GM23338 (cell line): ENCODE results near the gene NBDY. TPM values are rescaled to one million over a fixed set of nuclear protein-coding genes. Genes with fewer than 3 reads are reported as not detected.

Experiments
- ATAC-seq: fragments of 200-7000 bp; cut with Tn5 transposase; 3 replicates; pipeline ENCODE4 v1.9.1; 2020
- DNase-seq: peaks from one replicate; pipeline ENCODE4 v3.0.0-alpha.2; 2015; ENCODE audit warnings: low spot score
- H2AFZ ChIP-seq: fragments of 200-600 bp; sonication (generic); 2 replicates; pipeline ENCODE4 v1.8.0; 2016; ENCODE audit warnings: antibody characterized with exemption, mild to moderate bottlenecking, moderate library complexity
- H3F3A ChIP-seq: fragments of 200-600 bp; sonication (generic); replicated peaks from 2 replicates; pipeline ENCODE4 v1.8.0; 2017; ENCODE audit warnings: antibody characterized with exemption, mixed run types, low read depth
- H3K27ac ChIP-seq: fragments of 200-600 bp; sonication (generic); 2 replicates; pipeline ENCODE4 v1.6.1; 2016; ENCODE audit warnings: low read depth
- H3K27me3 ChIP-seq: fragments of 200-600 bp; sonication (generic); 2 replicates; pipeline ENCODE4 v1.8.0; 2016; ENCODE audit warnings: mild to moderate bottlenecking, mixed run types, moderate library complexity; ENCODE audit not compliant: insufficient read depth
- H3K36me3 ChIP-seq: fragments of 200-600 bp; sonication (generic); 2 replicates; pipeline ENCODE4 v1.8.0; 2016; ENCODE audit warnings: mild to moderate bottlenecking; ENCODE audit not compliant: insufficient read depth
- H3K4me1 ChIP-seq: fragments of 200-600 bp; sonication (generic); 2 replicates; pipeline ENCODE4 v1.8.0; 2016; ENCODE audit warnings: mild to moderate bottlenecking, moderate library complexity; ENCODE audit not compliant: insufficient read depth
- H3K4me2 ChIP-seq: fragments of 200-600 bp; sonication (generic); 2 replicates; pipeline ENCODE4 v1.7.1; 2017; ENCODE audit warnings: mixed run types
- H3K4me3 ChIP-seq: fragments of 200-600 bp; sonication (generic); 2 replicates; pipeline ENCODE4 v1.6.1; 2016; ENCODE audit warnings: mixed run types
- H3K79me2 ChIP-seq: fragments of 200-600 bp; sonication (generic); replicated peaks from 2 replicates; pipeline ENCODE4 v1.8.0; 2017; ENCODE audit warnings: mild to moderate bottlenecking; ENCODE audit not compliant: insufficient read depth
- H3K9me2 ChIP-seq: fragments of 200-600 bp; sonication (generic); 2 replicates; pipeline ENCODE4 v1.8.0; 2017; ENCODE audit not compliant: insufficient read depth
- H4K20me1 ChIP-seq: fragments of 200-600 bp; sonication (generic); replicated peaks from 2 replicates; pipeline ENCODE4 v1.8.0; 2017; ENCODE audit warnings: mild to moderate bottlenecking; ENCODE audit not compliant: insufficient read depth
- H3K27ac Mint-ChIP-seq: 2 replicates; pipeline ENCODE4 v1.8.0; 2020; ENCODE audit warnings: inconsistent platforms, mild to moderate bottlenecking, moderate library complexity, mixed read lengths
- H3K27me3 Mint-ChIP-seq: 3 replicates; pipeline ENCODE4 v1.8.0; 2022; ENCODE audit warnings: low read depth, mild to moderate bottlenecking, moderate library complexity, mixed read lengths, inconsistent platforms; ENCODE audit not compliant: insufficient read depth, poor library complexity
- H3K36me3 Mint-ChIP-seq: 3 replicates; pipeline ENCODE4 v1.8.0; 2021; ENCODE audit warnings: low read depth, mild to moderate bottlenecking, inconsistent platforms, moderate library complexity, mixed read lengths
- H3K4me1 Mint-ChIP-seq: 3 replicates; pipeline ENCODE4 v1.8.0; 2020; ENCODE audit warnings: mild to moderate bottlenecking, inconsistent platforms, mixed read lengths
- H3K4me3 Mint-ChIP-seq: 3 replicates; pipeline ENCODE4 v1.8.0; 2021; ENCODE audit warnings: moderate library complexity, mild to moderate bottlenecking, inconsistent platforms, mixed read lengths
- H3K9me3 Mint-ChIP-seq: 3 replicates; pipeline ENCODE4 v1.8.0; 2020; ENCODE audit warnings: moderate library complexity, mild to moderate bottlenecking, inconsistent platforms, mixed read lengths
- EZH2 ChIP-seq: fragments of 200-600 bp; sonication (generic); IDR thresholded peaks from one replicate; pipeline ENCODE4 v1.8.0; 2017; ENCODE audit warnings: antibody characterized with exemption, mild to moderate bottlenecking, low read depth; ENCODE audit not compliant: unreplicated experiment
- EZH2phosphoT487 ChIP-seq: fragments of 200-600 bp; sonication (generic); IDR thresholded peaks from one replicate; pipeline ENCODE4 v1.8.1; 2018; ENCODE audit warnings: antibody characterized with exemption; ENCODE audit not compliant: unreplicated experiment
- JUNB ChIP-seq: IDR thresholded peaks from one replicate; pipeline ENCODE4 v1.6.1; 2016; ENCODE audit warnings: antibody characterized with exemption; ENCODE audit not compliant: unreplicated experiment
- POLR2AphosphoS5 ChIP-seq: IDR thresholded peaks from 2 replicates; pipeline ENCODE4 v1.6.1; 2016; ENCODE audit warnings: antibody characterized with exemption, low read depth
- STAT1 ChIP-seq: IDR thresholded peaks from one replicate; pipeline ENCODE4 v1.6.1; 2016; ENCODE audit warnings: antibody characterized with exemption; ENCODE audit not compliant: unreplicated experiment
- ZNF114 ChIP-seq: fragments of 250-450 bp; sonication (Bioruptor Pico); IDR thresholded peaks from 2 replicates; pipeline ENCODE4 v1.5.0; 2020; ENCODE audit warnings: mild to moderate bottlenecking, moderate library complexity
- polyA plus RNA-seq: library from polyadenylated mRNA; unstranded; fragments of >200 nt; fragmentation: Nextera tagmentation; extraction: Ambion mirVana; gene quantifications from 2 replicates; pipeline ENCODE4 v1.2.1, GENCODE V29; 2016
- total RNA-seq: library from RNA; depleted of rRNA; stranded (reverse); fragments of >200 nt; shearing (Covaris generic); gene quantifications from 2 replicates; pipeline ENCODE4 v1.2.3, GENCODE V29; 2014
- TF ChIP-seq, protein P1 (sequence below): IDR thresholded peaks from 2 replicates; pipeline ENCODE4 v1.6.1; 2016; ENCODE audit warnings: antibody characterized with exemption
- TF ChIP-seq, protein P2 (sequence below), 2 experiments: fragments of 200-600 bp in 1 of 2; sonication (generic) in 1 of 2; conservative IDR thresholded peaks; 2 replicates each; pipeline versions ENCODE4 v1.5.1 to v1.6.1; 2016 to 2017; ENCODE audit warnings: antibody characterized with exemption in 2 of 2, low read depth in 2 of 2, mild to moderate bottlenecking in 2 of 2, moderate library complexity in 1 of 2
- TF ChIP-seq, protein P3 (sequence below): fragments of 250-450 bp; sonication (Bioruptor Pico); IDR thresholded peaks from 2 replicates; pipeline ENCODE4 v1.5.0; 2020; ENCODE audit warnings: mild to moderate bottlenecking, moderate library complexity
- TF ChIP-seq, protein P4 (sequence below): IDR thresholded peaks from one replicate; pipeline ENCODE4 v1.6.1; 2018; ENCODE audit warnings: antibody characterized with exemption; ENCODE audit not compliant: unreplicated experiment

NBDY gene
- total and polyA plus RNA-seq, 2 experiments from 2014 or later: 9.6 to 206 TPM

DNA sequence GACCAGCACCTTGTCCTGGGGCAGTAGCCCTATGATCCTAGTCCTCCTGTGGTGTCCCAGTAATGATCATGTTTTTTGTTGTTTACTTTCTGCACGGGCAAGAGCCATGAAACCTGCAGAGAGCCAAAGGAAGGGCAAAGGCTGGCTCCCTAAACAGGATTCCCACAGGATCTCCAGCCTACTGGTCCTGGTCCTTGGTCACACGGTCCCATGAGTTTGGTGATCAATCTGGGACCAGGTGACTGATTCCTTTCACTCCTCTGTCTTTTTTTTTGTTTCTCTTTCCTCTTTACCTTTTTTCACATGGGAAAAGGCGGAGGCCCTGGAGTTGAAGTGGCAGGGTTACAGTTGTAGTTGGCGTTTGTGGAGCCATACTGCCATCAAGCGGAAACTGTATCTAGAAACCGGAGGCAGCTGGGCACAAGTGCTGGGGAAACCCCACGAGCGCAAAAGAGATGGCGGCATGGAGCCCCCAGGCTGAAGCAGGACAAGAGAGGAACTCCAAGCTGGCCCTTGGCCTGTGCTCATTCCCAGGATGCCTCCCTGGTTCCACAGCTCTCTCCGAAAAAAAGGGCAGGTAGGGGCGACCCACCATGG is 34.6 kb downstream of the NBDY start:
- ATAC-seq (no peak), DNase-seq (peak; percentile 3)
- Histone ChIP-seq H3K27me3 (no peaks in the 10 kb centered on the region), H3K9me2 (no peaks in the 10 kb centered on the region), H3K4me3 (no peak overlapping the region), H4K20me1 (no peaks in the 10 kb centered on the region; the same call in 1 of the 2 replicates), H3K27ac (no peak overlapping the region), H2AFZ (no peak overlapping the region), H3K4me2 (no peak overlapping the region), H3K79me2 (peaks cover 11% of the 10 kb centered on the region; the same call in 1 of the 2 replicates), H3F3A (no peaks in the 10 kb centered on the region), H3K36me3 (no peaks in the 10 kb centered on the region), H3K4me1 (no peaks in the 10 kb centered on the region)
- Mint-ChIP-seq H3K27me3 (peaks cover 3% of the 10 kb centered on the region), H3K4me1 (peaks cover 14% of the 10 kb centered on the region; the same call in 2 of the 3 replicates), H3K27ac (no peak overlapping the region), H3K4me3 (no peak overlapping the region), H3K9me3 (no peaks in the 10 kb centered on the region), H3K36me3 (peaks cover 15% of the 10 kb centered on the region)
- TF ChIP-seq, protein P1, sequence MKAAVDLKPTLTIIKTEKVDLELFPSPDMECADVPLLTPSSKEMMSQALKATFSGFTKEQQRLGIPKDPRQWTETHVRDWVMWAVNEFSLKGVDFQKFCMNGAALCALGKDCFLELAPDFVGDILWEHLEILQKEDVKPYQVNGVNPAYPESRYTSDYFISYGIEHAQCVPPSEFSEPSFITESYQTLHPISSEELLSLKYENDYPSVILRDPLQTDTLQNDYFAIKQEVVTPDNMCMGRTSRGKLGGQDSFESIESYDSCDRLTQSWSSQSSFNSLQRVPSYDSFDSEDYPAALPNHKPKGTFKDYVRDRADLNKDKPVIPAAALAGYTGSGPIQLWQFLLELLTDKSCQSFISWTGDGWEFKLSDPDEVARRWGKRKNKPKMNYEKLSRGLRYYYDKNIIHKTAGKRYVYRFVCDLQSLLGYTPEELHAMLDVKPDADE: no peak
- TF ChIP-seq, protein P2, sequence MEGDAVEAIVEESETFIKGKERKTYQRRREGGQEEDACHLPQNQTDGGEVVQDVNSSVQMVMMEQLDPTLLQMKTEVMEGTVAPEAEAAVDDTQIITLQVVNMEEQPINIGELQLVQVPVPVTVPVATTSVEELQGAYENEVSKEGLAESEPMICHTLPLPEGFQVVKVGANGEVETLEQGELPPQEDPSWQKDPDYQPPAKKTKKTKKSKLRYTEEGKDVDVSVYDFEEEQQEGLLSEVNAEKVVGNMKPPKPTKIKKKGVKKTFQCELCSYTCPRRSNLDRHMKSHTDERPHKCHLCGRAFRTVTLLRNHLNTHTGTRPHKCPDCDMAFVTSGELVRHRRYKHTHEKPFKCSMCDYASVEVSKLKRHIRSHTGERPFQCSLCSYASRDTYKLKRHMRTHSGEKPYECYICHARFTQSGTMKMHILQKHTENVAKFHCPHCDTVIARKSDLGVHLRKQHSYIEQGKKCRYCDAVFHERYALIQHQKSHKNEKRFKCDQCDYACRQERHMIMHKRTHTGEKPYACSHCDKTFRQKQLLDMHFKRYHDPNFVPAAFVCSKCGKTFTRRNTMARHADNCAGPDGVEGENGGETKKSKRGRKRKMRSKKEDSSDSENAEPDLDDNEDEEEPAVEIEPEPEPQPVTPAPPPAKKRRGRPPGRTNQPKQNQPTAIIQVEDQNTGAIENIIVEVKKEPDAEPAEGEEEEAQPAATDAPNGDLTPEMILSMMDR (conservative IDR thresholded peaks at IDR 0.05; ENCODE audit: low read depth in 2 of 2): no peak
- TF ChIP-seq STAT1 (no peak), POLR2AphosphoS5 (no peak), JUNB (no peak), ZNF114 (CRISPR knock-in tag) (no peak), EZH2phosphoT487 (no peak), EZH2 (no peak)
- TF ChIP-seq, protein P3, sequence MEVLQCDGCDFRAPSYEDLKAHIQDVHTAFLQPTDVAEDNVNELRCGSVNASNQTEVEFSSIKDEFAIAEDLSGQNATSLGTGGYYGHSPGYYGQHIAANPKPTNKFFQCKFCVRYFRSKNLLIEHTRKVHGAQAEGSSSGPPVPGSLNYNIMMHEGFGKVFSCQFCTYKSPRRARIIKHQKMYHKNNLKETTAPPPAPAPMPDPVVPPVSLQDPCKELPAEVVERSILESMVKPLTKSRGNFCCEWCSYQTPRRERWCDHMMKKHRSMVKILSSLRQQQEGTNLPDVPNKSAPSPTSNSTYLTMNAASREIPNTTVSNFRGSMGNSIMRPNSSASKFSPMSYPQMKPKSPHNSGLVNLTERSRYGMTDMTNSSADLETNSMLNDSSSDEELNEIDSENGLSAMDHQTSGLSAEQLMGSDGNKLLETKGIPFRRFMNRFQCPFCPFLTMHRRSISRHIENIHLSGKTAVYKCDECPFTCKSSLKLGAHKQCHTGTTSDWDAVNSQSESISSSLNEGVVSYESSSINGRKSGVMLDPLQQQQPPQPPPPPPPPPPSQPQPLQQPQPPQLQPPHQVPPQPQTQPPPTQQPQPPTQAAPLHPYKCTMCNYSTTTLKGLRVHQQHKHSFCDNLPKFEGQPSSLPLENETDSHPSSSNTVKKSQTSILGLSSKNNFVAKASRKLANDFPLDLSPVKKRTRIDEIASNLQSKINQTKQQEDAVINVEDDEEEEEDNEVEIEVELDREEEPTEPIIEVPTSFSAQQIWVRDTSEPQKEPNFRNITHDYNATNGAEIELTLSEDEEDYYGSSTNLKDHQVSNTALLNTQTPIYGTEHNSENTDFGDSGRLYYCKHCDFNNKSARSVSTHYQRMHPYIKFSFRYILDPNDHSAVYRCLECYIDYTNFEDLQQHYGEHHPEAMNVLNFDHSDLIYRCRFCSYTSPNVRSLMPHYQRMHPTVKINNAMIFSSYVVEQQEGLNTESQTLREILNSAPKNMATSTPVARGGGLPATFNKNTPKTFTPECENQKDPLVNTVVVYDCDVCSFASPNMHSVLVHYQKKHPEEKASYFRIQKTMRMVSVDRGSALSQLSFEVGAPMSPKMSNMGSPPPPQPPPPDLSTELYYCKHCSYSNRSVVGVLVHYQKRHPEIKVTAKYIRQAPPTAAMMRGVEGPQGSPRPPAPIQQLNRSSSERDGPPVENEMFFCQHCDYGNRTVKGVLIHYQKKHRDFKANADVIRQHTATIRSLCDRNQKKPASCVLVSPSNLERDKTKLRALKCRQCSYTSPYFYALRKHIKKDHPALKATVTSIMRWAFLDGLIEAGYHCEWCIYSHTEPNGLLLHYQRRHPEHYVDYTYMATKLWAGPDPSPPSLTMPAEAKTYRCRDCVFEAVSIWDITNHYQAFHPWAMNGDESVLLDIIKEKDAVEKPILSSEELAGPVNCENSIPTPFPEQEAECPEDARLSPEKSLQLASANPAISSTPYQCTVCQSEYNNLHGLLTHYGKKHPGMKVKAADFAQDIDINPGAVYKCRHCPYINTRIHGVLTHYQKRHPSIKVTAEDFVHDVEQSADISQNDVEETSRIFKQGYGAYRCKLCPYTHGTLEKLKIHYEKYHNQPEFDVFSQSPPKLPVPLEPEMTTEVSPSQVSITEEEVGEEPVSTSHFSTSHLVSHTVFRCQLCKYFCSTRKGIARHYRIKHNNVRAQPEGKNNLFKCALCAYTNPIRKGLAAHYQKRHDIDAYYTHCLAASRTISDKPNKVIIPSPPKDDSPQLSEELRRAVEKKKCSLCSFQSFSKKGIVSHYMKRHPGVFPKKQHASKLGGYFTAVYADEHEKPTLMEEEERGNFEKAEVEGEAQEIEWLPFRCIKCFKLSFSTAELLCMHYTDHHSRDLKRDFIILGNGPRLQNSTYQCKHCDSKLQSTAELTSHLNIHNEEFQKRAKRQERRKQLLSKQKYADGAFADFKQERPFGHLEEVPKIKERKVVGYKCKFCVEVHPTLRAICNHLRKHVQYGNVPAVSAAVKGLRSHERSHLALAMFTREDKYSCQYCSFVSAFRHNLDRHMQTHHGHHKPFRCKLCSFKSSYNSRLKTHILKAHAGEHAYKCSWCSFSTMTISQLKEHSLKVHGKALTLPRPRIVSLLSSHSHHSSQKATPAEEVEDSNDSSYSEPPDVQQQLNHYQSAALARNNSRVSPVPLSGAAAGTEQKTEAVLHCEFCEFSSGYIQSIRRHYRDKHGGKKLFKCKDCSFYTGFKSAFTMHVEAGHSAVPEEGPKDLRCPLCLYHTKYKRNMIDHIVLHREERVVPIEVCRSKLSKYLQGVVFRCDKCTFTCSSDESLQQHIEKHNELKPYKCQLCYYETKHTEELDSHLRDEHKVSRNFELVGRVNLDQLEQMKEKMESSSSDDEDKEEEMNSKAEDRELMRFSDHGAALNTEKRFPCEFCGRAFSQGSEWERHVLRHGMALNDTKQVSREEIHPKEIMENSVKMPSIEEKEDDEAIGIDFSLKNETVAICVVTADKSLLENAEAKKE (CRISPR knock-in tag): no peak
- TF ChIP-seq, protein P4, sequence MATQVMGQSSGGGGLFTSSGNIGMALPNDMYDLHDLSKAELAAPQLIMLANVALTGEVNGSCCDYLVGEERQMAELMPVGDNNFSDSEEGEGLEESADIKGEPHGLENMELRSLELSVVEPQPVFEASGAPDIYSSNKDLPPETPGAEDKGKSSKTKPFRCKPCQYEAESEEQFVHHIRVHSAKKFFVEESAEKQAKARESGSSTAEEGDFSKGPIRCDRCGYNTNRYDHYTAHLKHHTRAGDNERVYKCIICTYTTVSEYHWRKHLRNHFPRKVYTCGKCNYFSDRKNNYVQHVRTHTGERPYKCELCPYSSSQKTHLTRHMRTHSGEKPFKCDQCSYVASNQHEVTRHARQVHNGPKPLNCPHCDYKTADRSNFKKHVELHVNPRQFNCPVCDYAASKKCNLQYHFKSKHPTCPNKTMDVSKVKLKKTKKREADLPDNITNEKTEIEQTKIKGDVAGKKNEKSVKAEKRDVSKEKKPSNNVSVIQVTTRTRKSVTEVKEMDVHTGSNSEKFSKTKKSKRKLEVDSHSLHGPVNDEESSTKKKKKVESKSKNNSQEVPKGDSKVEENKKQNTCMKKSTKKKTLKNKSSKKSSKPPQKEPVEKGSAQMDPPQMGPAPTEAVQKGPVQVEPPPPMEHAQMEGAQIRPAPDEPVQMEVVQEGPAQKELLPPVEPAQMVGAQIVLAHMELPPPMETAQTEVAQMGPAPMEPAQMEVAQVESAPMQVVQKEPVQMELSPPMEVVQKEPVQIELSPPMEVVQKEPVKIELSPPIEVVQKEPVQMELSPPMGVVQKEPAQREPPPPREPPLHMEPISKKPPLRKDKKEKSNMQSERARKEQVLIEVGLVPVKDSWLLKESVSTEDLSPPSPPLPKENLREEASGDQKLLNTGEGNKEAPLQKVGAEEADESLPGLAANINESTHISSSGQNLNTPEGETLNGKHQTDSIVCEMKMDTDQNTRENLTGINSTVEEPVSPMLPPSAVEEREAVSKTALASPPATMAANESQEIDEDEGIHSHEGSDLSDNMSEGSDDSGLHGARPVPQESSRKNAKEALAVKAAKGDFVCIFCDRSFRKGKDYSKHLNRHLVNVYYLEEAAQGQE: no peak
